GM19395 (cell line): ENCODE results near the gene ITCH.

Source experiments
- ATAC-seq: cut with Tn5 transposase; IDR thresholded peaks from one replicate; pipeline ENCODE4 v1.9.1; 2021; ENCODE audit warnings: mild to moderate bottlenecking, moderate library complexity; ENCODE audit not compliant: unreplicated experiment

Gene ITCH

DNA sequence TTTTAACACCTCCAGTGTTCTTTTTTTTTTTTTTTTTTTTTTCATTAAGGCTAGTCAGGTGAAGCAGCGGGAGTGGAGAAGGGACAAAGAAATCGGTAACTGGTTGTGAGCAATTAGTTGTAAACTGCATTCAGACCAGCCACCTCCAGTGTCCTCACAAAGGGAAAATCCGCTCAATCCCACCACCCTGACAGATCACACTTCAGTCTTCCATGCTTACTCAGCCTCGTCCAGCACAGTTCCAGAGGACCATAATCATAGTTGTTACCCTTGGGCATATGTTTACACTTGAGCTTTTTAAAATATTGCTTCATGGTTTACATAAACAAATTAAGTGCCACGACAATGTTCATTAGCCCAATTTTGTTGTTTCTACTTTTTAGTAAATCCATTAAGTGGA is 163.4 kb downstream of the ITCH start:
- ATAC-seq = no peak

- no peak for ATAC-seq
Measured at GRCh38 chr20:34527016-34527415, 163.9 kb downstream of the ITCH start.

DNA sequence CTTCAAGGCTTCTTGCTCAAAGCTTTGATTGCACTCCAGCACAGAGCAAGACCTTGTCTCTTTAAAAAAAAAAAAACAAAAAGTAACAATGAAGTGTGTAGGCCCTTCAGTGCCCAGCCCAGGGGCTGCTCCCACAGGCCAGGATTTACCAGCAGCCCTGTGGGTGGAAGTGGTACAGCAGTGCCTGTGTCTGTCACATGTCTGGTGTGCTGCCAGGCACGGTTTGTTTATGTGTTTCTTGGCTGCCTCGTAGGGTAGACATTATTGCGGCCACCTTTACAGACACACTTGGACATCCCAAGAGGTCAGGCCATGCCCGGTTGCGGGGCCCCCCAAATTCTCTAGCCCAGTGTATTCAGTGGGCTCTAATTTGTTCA is 165.8 kb downstream of the ITCH start:
- no peak for ATAC-seq

DNA sequence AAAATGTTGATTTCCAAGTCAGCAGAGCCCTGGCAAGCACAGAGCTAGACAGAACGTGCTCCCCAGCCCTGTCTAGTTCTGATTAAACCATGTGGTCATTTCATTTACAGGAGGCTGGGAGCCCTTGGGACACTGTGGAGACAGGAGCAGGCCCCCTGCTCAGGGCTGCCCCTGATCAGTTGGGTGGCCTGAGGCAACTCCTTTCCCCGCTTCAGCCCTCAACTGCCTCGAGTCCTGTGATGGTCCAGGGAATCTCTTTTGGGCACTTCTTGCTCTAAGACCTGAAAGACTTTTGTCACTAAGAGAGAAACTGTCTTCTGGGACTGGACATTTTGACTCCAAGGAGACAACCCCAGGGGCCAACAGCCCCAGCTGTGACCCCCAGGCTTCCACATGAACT is 166.7 kb downstream of the ITCH start:
- no peak for ATAC-seq

DNA sequence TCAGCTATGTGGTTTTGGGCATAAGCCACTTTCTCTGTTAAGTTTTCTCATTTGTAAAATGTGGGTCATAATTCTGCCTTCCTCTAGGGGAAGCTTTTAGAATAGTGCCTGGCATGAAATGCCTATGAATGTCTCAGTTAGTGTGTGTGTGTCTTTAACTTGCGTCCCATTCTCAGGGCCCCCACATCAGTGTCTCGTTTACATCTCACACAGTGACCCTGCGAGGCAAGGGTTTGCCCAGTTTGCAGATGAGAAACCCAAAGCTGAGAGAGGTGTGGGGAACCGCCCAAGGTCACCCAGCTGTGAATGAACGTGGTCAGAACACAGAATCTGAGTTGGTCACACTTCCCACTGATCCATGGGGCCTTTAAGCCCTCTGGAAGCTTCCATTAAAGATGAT is 167.3 kb downstream of the ITCH start:
- no peak for ATAC-seq

- no peak for ATAC-seq
Measured at GRCh38 chr20:34531608-34532265, 168.7 kb downstream of the ITCH start.

- ATAC-seq = no peak
Measured at GRCh38 chr20:34532320-34532719, 169.2 kb downstream of the ITCH start.

GRCh38 chr20:34532756-34533155 is 169.7 kb downstream of the ITCH start:
- ATAC-seq = no peak

- ATAC-seq = no peak
Measured at GRCh38 chr20:34534391-34535165, 171.5 kb downstream of the ITCH start.

GRCh38 chr20:34535301-34535840 is 172.3 kb downstream of the ITCH start:
- no peak for ATAC-seq

- no peak for ATAC-seq
Measured at GRCh38 chr20:34535857-34536256, 172.8 kb downstream of the ITCH start.

- ATAC-seq = no peak
Measured at GRCh38 chr20:34536798-34537394, 173.8 kb downstream of the ITCH start.

DNA sequence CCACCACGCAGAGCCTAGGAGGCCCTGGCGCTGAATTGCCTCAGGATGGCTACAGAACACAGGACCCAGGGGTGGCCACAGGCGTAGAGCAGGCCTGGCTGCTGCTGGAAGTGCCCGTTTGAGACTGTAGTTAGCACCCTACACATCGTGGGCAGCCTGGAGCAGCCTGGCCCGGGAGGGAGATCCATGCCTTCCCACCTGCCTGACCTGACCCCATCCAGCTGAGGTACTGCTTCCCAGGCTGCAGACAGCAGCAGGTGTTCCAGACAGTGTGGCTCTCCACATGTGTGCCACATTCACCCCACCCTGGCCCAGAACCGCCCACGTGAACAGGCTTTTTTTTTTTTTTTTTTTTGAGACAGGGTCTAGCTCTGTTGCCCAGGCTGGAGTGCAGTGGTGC is 174.6 kb downstream of the ITCH start:
- ATAC-seq = no peak

DNA sequence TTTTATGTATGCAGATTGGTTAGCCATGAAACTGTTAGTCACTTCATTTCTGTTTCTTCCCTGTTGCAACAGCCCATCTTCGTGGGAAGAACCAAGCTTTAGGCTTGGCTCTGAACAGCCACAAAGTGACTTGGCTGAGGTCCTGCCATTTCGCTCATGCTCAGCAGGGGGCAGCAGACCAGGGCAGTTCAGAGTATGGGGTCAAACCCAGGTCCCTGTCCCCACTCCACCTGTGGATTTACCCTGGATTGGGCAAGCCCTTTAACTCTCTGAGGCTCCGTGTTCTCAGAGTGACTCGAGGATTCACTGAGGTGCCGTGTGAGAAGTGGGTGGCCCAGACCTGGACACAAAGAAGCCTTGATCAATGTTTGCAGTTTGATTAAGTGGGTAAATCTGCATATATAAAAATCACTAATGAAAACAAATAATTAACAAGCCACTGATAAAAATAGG is 175.6 kb downstream of the ITCH start:
- ATAC-seq = no peak

DNA sequence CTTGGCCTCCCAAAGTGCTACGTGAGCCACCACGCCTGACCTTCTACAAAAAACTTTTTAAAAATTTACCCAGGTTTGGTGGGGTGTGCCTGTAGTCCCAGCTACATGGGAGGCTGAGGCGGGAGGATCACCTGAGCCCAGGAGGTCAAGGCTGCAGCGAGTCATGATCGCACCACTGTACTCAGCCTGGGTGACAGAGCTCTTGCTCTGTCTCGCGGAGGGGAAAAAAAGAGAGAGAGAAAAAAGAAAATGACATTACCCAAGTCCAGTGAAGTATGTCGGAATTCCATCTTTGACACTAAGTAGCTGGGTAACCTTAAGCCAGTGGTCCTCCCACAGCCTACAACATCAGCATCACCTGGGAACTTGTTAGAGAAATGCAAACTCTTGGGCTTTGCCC is 176.7 kb downstream of the ITCH start:
- ATAC-seq = no peak

GRCh38 chr20:34540596-34541263 is 177.7 kb downstream of the ITCH start:
- no peak for ATAC-seq

DNA sequence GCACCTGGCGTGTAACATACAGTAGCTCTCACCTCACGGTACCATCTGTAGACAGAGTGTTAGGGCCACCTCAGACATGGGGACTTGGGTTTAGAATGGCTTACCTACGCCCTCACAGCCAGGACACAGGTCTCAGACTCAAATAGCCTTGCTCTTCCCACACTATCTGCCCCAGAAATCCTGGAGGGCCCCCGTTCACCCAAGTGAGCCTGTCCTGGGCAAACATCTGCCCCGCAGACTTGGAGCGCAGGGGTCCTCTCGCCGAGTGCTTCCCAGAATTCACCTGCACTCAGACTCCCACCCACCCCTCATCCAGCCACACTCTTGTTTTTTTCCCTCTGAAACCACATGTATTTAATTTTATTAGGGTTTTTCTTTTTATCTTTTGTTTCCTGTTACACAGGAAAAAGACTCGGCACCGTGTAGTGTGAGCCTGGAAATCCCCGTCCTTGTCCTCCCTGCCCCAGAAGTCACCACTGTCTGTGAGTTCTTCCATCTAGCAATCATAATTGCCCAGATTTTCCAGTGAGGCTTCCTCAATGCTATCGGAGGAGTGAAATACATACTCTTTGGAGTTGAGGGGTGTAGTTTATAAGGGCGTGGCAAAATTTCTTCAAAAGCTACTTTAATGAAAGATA is 178.3 kb downstream of the ITCH start:
- no peak for ATAC-seq

DNA sequence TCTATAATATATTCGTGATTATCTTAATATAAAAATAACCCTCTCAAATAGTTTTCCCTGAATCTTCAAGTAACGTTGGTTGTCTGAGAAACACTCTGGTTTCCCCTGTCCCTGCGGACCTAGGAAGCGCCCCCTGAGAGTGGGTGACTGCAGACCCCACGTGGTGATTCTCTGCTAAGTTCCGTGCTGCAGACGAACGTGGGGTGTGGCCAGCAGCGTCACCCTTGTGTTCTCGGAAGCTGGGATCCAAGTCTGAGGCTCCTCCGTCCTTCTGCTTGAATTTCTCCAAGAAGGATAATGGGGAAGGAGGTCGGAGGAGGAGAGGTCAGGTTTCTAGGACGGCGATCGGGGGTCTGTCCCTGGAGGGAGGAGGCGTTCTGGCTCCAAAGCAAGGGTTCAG is 178.8 kb downstream of the ITCH start:
- no peak for ATAC-seq

- no peak for ATAC-seq
Measured at GRCh38 chr20:34542439-34542838, 179.4 kb downstream of the ITCH start.

GRCh38 chr20:34543463-34544056 is 180.5 kb downstream of the ITCH start:
- no peak for ATAC-seq
